Nephron (organoid): ENCODE measurements around the gene ATF5.
A peak's percentile ranks its signal among the peaks of the same experiment; 100 is the strongest.
"Not testable (repeated sequence)": the region's sequence is repeated elsewhere in the genome, so short reads cannot be mapped to it uniquely, and the experiment has no call there.

Experiments used
- H3K27ac Mint-ChIP-seq, 3 experiments: 2 replicates each; pipeline ENCODE4 v1.8.0; 2020; ENCODE audit warnings: mixed read lengths in 3 of 3, mild to moderate bottlenecking in 2 of 3, moderate library complexity in 1 of 3
- H3K27me3 Mint-ChIP-seq: 2 replicates; pipeline ENCODE4 v1.8.0; 2021; ENCODE audit warnings: low read depth, mild to moderate bottlenecking, moderate library complexity, mixed read lengths
- H3K36me3 Mint-ChIP-seq: 2 replicates; pipeline ENCODE4 v1.8.0; 2020; ENCODE audit warnings: low read depth, mixed read lengths
- H3K4me1 Mint-ChIP-seq: 2 replicates; pipeline ENCODE4 v1.8.0; 2020; ENCODE audit warnings: mixed read lengths
- H3K4me3 Mint-ChIP-seq, 3 experiments: 2 replicates each; pipeline ENCODE4 v1.8.0; 2020; ENCODE audit warnings: mild to moderate bottlenecking in 3 of 3, mixed read lengths in 3 of 3, moderate library complexity in 2 of 3
- H3K9me3 Mint-ChIP-seq: 2 replicates; pipeline ENCODE4 v1.8.0; 2020; ENCODE audit warnings: mixed read lengths
- TF ChIP-seq, protein P1 (sequence below), 3 experiments: fragments of 200-600 bp; sonication (generic); IDR thresholded peaks; one replicate each; pipeline ENCODE4 v1.5.0; 2021; ENCODE audit warnings: antibody characterized with exemption in 3 of 3; ENCODE audit not compliant: unreplicated experiment in 3 of 3

Gene ATF5

GRCh38 chr19:49924004-49924880 is 4.8 kb upstream of the ATF5 start:
- no peaks in the 10 kb centered on the region for H3K9me3 Mint-ChIP-seq
- H3K4me3 Mint-ChIP-seq, result peak overlapping the region in 2 of 3 experiments; percentile 36 to 54
- TF ChIP-seq, protein P1, sequence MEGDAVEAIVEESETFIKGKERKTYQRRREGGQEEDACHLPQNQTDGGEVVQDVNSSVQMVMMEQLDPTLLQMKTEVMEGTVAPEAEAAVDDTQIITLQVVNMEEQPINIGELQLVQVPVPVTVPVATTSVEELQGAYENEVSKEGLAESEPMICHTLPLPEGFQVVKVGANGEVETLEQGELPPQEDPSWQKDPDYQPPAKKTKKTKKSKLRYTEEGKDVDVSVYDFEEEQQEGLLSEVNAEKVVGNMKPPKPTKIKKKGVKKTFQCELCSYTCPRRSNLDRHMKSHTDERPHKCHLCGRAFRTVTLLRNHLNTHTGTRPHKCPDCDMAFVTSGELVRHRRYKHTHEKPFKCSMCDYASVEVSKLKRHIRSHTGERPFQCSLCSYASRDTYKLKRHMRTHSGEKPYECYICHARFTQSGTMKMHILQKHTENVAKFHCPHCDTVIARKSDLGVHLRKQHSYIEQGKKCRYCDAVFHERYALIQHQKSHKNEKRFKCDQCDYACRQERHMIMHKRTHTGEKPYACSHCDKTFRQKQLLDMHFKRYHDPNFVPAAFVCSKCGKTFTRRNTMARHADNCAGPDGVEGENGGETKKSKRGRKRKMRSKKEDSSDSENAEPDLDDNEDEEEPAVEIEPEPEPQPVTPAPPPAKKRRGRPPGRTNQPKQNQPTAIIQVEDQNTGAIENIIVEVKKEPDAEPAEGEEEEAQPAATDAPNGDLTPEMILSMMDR (IDR thresholded peaks at IDR 0.05; ENCODE audit: unreplicated experiment in 3 of 3), result no peak
- H3K36me3 Mint-ChIP-seq, result peaks cover 37% of the 10 kb centered on the region
- peak overlapping the region; percentile 58 to 74 (median 64) for H3K27ac Mint-ChIP-seq
- no peaks in the 10 kb centered on the region for H3K27me3 Mint-ChIP-seq
- H3K4me1 Mint-ChIP-seq, result peaks cover 42% of the 10 kb centered on the region

GRCh38 chr19:49924881-49925210 is 4.2 kb upstream of the ATF5 start:
- H3K4me1 Mint-ChIP-seq, result peaks cover 44% of the 10 kb centered on the region
- H3K9me3 Mint-ChIP-seq, H3K27me3 Mint-ChIP-seq: not testable (repeated sequence)
- H3K36me3 Mint-ChIP-seq, result peaks cover 32% of the 10 kb centered on the region
- H3K27ac Mint-ChIP-seq, result peak overlapping the region in 1 of 3 experiments; percentile 64
- peak overlapping the region in 2 of 3 experiments; percentile 36 to 54 for H3K4me3 Mint-ChIP-seq

DNA sequence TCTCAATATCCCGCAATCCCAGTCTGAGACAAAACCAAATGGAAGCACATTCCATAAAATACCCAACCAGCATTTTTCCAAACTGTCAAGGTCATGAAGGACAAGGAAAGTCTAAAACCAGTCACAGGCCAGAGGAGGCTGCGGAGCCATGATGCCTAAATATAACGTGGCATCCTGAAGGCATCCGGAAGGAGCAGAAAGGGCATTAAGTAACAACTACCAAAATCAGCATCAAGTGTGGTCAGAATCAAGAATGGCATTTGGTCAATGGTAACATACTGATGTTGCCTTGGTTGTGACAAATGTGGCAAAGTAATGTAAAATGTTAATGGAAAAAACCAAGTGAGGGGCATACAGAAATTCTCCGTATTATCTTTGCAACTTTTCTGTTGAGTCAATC is 3.5 kb upstream of the ATF5 start:
- Mint-ChIP-seq H3K36me3 (peaks cover 36% of the 10 kb centered on the region), H3K27me3 (no peaks in the 10 kb centered on the region)

DNA sequence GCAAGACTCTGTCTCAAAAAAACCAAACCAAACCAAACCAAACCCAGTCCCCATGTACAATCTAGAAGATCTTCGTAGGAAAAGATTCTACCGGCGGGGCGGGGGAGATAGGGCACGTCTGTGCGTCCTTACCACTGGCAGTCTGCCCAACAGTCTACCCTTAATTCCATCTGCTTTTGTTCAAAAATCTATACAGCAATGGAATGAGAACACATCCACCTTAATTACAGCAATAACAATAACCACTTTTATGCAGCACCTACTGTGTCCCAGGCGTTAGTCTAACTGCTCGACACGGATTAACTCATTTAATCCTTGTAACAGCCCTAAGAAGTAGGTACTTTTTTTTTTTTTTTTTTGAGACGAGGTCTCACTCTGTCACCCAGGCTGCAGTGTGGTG is 2.5 kb upstream of the ATF5 start:
- no peaks in the 10 kb centered on the region for H3K27me3 Mint-ChIP-seq
- H3K36me3 Mint-ChIP-seq, result peaks cover 43% of the 10 kb centered on the region
- H3K9me3 Mint-ChIP-seq, result no peaks in the 10 kb centered on the region
- H3K27ac Mint-ChIP-seq, result no peak overlapping the region
- peaks cover 49% of the 10 kb centered on the region for H3K4me1 Mint-ChIP-seq
- H3K4me3 Mint-ChIP-seq, result peak overlapping the region; percentile 30 to 63 (median 50)
- TF ChIP-seq, protein P1 (IDR thresholded peaks at IDR 0.05; ENCODE audit: unreplicated experiment in 3 of 3), result no peak

More for the DNA sequence above, 3.5 kb upstream of the ATF5 start:
- TF ChIP-seq, protein P1 (IDR thresholded peaks at IDR 0.05; ENCODE audit: unreplicated experiment in 3 of 3), result no peak
- Mint-ChIP-seq H3K27ac (peak overlapping the region in 2 of 3 experiments; percentile 50 to 56), H3K9me3 (no peaks in the 10 kb centered on the region), H3K4me1 (peaks cover 49% of the 10 kb centered on the region), H3K4me3 (peak overlapping the region; percentile 7 to 66 (median 63))

GRCh38 chr19:49927526-49928264 is 1.3 kb upstream of the ATF5 start:
- Mint-ChIP-seq H3K9me3 (no peaks in the 10 kb centered on the region), H3K36me3 (peaks cover 43% of the 10 kb centered on the region), H3K4me3 (peak overlapping the region; percentile 90 to 95 (median 95)), H3K4me1 (peaks cover 39% of the 10 kb centered on the region), H3K27me3 (no peaks in the 10 kb centered on the region), H3K27ac (peak overlapping the region; percentile 94 to 98 (median 96))
- TF ChIP-seq, protein P1 (IDR thresholded peaks at IDR 0.05; ENCODE audit: unreplicated experiment in 3 of 3), result no peak
